ENCODE measurements around the gene CKM.

GRCh38 chr19:45273521-45273855 lies 49.2 kb downstream of the CKM start:
- TF ChIP-seq CTCF (IDR thresholded peaks at IDR 0.05; ENCODE audit: low read depth, low read length) (no peak), POLR2A (IDR thresholded peaks at IDR 0.05; ENCODE audit: extremely low read depth, insufficient read length) (no peak), MYC (IDR thresholded peaks at IDR 0.05; ENCODE audit: low read depth, low read length) (no peak), MAX (IDR thresholded peaks at IDR 0.05; ENCODE audit: low read depth, low read length) (no peak)
